HepG2 (cell line): Measurements from ENCODE around the gene RAD51.

Experiments
- EZH2 ChIP-seq: conservative IDR thresholded peaks from 2 replicates; pipeline ENCODE4 v1.6.1; 2012; ENCODE audit warnings: mild to moderate bottlenecking, low read depth, low read length, moderate library complexity
- KDM1A ChIP-seq: IDR thresholded peaks from 2 replicates; pipeline ENCODE4 v1.6.1; 2016; ENCODE audit warnings: missing compliant biosample characterization
- KLF6 ChIP-seq: IDR thresholded peaks from 2 replicates; pipeline ENCODE4 v1.8.0; 2016; ENCODE audit warnings: missing biosample characterization, missing genetic modification reagents
- MAX ChIP-seq: IDR thresholded peaks from 2 replicates; pipeline ENCODE4 v1.6.1; 2012; ENCODE audit warnings: inconsistent platforms
- POGZ ChIP-seq: sonication (generic); formaldehyde crosslinking; IDR thresholded peaks from 2 replicates; pipeline ENCODE4 v1.4.0; 2020; ENCODE audit warnings: mild to moderate bottlenecking, missing genetic modification reagents
- POLR2A ChIP-seq, 2 experiments: IDR thresholded peaks; 2 replicates each; pipeline ENCODE4 v1.6.1; 2011; ENCODE audit warnings: low read depth in 2 of 2, low read length in 2 of 2, mild to moderate bottlenecking in 1 of 2, moderate library complexity in 1 of 2; ENCODE audit not compliant: insufficient read depth in 1 of 2
- PRPF4 ChIP-seq: fragments of 200-400 bp; formaldehyde crosslinking; IDR thresholded peaks from 2 replicates; pipeline ENCODE4 v1.6.1; 2016; ENCODE audit warnings: low read length, low read depth; ENCODE audit not compliant: poor library complexity, severe bottlenecking
- RAD21 ChIP-seq: fragments of 450-650 bp; formaldehyde crosslinking; IDR thresholded peaks from 2 replicates; pipeline ENCODE4 v1.5.0; 2020; ENCODE audit warnings: mild to moderate bottlenecking
- SALL1 ChIP-seq: sonication (generic); formaldehyde crosslinking; IDR thresholded peaks from 2 replicates; pipeline ENCODE4 v1.8.0; 2022; ENCODE audit warnings: mild to moderate bottlenecking, missing genetic modification reagents
- ZBTB8A ChIP-seq: sonication (generic); formaldehyde crosslinking; IDR thresholded peaks from 2 replicates; pipeline ENCODE4 v1.4.0; 2020; ENCODE audit warnings: mild to moderate bottlenecking, low read depth, missing genetic modification reagents, borderline replicate concordance

- TF ChIP-seq POGZ (CRISPR knock-in tag) = no peak
- no peak for TF ChIP-seq ZBTB8A (CRISPR knock-in tag)
- no peak for TF ChIP-seq SALL1 (CRISPR knock-in tag)
- no peak for TF ChIP-seq KLF6 (CRISPR knock-in tag)
- no peak for TF ChIP-seq RAD21 (CRISPR knock-in tag)
- TF ChIP-seq KDM1A (CRISPR knock-in tag) = no peak
- no peak for TF ChIP-seq MAX
- no peak for TF ChIP-seq POLR2A (IDR thresholded peaks at IDR 0.05; ENCODE audit: insufficient read depth in 1 of 2, low read depth in 2 of 2, low read length in 2 of 2)
- TF ChIP-seq PRPF4 = no peak
- TF ChIP-seq EZH2 = no peak
Observed at GRCh38 chr15:40744815-40745152, 49.8 kb downstream of the RAD51 start.
